HPDE6-E6E7 (cell line): ENCODE measurements around the gene PAX7.
"Not testable (repeated sequence)": the region's sequence is repeated elsewhere in the genome, so short reads cannot be mapped to it uniquely, and the experiment has no call there.

Source experiments
- DNase-seq: peaks from one replicate; pipeline ENCODE4 v3.0.0; 2011; ENCODE audit warnings: missing footprints; ENCODE audit errors: extremely low spot score

Gene PAX7

GRCh38 chr1:18727956-18728355 is 97.3 kb downstream of the PAX7 start:
- no peak for DNase-seq

- no peak for DNase-seq
Observed at GRCh38 chr1:18730321-18730720, 99.7 kb downstream of the PAX7 start.

DNA sequence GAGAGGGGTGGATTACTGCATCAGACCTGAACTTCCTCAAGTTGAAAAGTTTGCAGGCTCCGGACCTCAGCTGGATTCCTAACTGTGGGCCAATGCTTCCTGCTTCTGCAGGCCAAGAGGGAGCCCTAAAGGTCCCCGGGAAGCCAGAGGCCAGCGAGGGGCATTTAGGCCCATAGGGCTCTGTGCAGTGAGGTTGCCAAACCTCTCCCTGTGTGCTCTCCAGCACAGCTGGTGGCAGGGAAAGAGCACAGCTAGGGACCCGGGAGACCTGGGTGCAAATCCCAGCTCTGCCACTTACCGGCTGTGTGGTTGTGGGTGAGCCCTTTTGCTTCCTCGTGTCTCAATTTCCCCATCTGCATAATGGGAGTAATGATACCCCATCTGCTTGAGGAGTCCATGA is 100.5 kb downstream of the PAX7 start:
- DNase-seq, result no peak

DNA sequence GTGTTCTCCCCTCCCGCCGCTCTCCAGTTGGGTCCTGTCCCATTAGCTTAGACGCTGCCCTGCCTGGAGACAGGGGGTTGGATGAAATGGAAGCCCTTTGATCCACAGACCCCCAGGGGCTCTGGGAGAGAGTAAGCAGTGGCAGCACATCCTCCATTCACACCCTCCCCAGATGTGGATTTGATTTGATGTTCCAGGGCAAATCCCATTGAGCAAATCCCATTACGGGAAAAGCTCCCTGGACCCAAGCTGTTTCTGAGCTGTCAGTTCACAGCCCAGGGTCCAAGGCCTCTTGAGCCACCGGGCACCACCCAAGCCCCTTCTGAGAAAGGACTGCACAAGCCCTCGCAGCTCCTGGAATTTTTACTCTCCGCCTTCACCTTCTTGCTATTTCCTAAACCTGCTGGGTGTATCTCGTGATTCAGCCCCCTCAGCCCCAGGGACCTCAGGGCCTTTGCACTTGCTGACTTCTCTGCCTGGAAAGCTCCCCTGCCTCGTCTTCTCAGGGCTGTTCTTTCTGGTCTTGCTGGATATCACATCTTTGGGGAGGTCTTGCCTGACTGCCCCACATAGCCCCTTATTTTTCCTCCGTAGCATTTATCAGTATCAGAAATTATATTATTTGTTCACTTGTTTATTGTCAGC is 101.1 kb downstream of the PAX7 start:
- DNase-seq, result no peak

GRCh38 chr1:18732686-18733085 is 102.0 kb downstream of the PAX7 start:
- no peak for DNase-seq

DNA sequence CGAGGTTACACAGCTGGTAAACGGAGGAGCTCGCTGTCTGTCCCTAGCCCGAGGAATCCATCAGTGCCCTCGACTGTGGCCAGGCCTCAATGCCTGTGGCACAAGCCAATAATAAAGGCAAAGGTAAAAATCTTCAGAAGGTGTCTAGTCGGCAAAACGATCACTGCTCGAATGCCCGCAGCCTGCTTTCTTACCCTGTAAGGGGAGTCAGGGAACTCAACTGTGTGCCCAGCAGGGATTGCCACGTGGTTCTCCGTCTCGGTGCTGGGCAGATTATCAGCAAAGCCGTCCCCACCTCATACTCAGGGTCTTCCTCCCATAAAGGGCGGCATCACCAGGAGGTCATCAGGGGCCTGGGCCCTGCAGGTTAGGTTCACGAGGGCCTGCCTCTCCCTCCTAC is 103.4 kb downstream of the PAX7 start:
- no peak for DNase-seq

DNA sequence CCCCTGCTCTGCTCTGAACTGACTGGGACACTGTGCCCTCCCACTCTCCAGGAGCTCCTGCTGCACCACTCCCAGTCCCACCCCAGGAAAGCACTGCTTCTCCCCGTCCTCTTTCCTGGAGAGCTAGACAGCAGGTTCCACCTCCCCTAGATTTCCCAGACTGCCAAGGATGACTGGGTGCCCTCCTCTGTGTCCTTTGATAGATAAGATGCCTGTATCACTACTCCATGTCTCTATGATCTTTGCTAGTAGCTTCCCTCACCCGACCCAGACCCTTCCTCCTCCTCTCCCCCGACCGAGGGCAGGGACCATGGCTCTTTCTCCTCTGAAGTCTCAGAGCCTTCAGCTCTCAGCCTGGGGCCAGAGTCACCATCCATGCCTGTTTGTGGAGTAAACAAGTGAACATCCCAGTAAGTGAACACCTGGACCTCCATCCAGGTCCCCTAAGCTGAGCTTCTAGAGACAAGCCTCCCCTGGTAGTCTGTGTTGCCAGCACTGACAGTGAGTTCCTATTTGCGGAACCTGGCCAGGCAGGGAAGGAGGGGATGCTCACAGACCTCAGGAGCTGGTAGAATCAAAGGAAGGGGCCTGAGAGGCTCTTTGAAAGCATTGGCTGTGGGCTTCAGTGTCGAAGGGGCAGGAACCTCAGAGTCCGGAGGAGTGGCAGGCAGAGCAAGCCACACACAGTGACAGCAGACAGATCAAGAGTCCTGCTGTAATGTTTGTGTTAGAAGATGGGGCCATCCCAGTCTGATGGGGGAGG is 104.0 kb downstream of the PAX7 start:
- no peak for DNase-seq

- no peak for DNase-seq
Observed at GRCh38 chr1:18735224-18735997, 104.8 kb downstream of the PAX7 start.

GRCh38 chr1:18736958-18737357 is 106.3 kb downstream of the PAX7 start:
- no peak for DNase-seq

GRCh38 chr1:18738126-18738525 is 107.5 kb downstream of the PAX7 start:
- no peak for DNase-seq

- DNase-seq, result no peak
Observed at GRCh38 chr1:18738617-18739016, 108.0 kb downstream of the PAX7 start.

DNA sequence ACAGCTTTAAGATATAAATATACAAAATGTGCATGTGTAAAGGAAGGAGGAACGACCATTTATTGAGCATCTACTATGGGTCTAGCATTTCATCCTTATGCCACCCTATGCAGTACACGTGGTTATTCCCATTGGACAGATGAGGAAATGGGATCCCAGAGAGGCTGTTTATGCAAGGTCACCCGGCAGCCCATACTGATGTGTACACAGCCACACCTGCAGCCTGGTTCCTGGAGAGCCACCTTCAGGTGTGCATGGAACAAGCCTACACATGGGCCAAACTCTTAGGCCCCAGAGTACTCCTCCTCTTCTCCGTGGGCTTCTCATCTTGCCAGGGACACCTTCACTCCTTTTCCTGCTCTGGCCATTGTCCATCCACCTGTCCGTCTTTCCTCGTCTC is 108.8 kb downstream of the PAX7 start:
- no peak for DNase-seq

- DNase-seq, result no peak
Observed at GRCh38 chr1:18739897-18740296, 109.3 kb downstream of the PAX7 start.

- DNase-seq, result no peak
Observed at GRCh38 chr1:18740617-18741016, 110.0 kb downstream of the PAX7 start.

GRCh38 chr1:18743233-18743632 is 112.6 kb downstream of the PAX7 start:
- DNase-seq, result no peak

DNA sequence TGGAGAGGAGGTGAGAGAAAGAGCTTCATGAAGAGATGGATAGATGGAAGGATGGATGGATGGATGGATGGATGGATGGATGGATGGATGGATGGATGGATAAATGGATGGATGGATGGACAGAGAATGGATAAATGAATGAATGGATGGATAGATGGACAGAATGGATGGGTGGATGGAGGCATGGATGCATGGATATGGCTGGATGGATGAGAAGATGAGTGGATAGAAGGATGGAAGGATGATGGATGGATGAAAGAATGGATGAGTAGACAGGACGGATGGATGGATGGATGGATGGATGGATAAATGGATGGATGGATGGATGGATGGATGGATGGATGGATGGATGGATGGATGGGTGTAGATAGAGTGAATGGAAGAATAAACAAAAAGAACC is 113.7 kb downstream of the PAX7 start:
- DNase-seq, result not testable (repeated sequence)

DNA sequence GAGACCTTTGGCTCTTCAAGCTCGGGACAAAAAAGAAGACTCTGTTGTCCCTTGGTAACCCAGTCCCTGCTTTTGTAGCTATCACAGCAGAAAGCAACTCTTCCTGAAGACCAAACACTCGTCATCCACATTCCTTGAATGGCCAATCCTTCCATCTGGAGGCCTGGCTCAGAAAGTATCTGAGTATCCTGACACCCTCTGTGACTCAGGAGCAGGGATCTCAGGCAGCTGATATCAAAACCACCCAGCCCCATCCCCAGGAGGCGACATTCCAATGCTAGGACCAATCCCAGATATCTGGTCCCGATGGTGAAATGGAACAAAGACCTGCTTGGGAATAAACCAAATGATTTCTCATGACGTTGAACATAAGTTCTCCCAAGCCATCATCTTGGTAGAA is 116.3 kb downstream of the PAX7 start:
- no peak for DNase-seq

DNA sequence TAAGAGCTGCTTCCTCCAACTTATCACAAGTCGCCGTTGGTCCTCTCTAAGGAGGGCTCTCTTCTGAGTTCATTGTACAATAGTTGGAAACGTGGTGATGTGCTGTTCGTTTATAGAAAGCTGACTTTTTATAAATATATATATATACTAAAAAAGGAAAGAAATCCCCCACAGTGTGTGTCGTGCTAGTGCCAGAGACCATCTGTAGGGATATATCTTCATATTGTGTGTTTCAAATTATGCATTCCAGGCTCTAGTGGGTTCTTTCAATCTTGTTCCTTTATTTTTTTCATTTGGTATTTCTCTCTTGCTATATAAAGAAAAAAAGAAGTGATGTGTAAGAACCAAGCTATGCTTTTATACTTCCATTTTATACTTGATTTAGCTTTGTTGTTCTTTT is 117.0 kb downstream of the PAX7 start:
- no peak for DNase-seq

- DNase-seq, result no peak
Observed at GRCh38 chr1:18748435-18748834, 117.8 kb downstream of the PAX7 start.

DNA sequence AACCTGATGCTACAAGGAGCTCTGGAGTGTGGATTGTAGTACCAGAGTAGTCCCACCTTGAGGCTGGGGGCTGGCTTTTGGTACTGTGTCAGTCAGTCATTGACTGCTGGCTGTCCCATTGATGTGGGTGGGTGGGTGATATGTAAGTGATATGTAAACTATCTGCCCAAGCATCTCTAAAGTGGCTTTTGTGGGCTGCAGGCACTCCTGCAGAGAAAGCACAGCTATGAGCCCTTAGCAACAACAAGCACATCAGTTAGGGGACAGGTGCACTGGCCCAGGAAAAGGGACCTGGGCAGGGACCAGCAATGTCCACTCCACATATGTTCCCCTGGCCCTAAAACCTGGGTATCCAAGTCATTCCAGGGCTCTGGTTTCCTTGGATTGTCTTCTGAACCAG is 118.9 kb downstream of the PAX7 start:
- no peak for DNase-seq

- no peak for DNase-seq
Observed at GRCh38 chr1:18750600-18750999, 120.0 kb downstream of the PAX7 start.

GRCh38 chr1:18751425-18751824 is 120.8 kb downstream of the PAX7 start:
- no peak for DNase-seq

GRCh38 chr1:18752409-18752808 is 121.8 kb downstream of the PAX7 start:
- DNase-seq, result no peak
